B cell (primary cell): ENCODE data around the gene SASH1. TPM values are rescaled to one million over a fixed set of nuclear protein-coding genes. Genes with fewer than 3 reads are reported as not detected.

ENCODE experiments used
- ATAC-seq: fragments of 200-7000 bp; cut with Tn5 transposase; one replicate; pipeline ENCODE4 v1.10.0; 2021; ENCODE audit warnings: low read depth, mild to moderate bottlenecking, moderate number of reproducible peaks, moderate library complexity
- CTCF ChIA-PET: fragments of 350-600 bp; sonication (Branson Sonifier 250); formaldehyde crosslinking; loops from one replicate; lab custom pipeline; 2021; ENCODE audit warnings: antibody characterized with exemption, inconsistent platforms; lab: Charles Lee
- POLR2A ChIA-PET: fragments of 350-600 bp; sonication (Branson Sonifier 250); formaldehyde crosslinking; loops from one replicate; lab custom pipeline; 2021; ENCODE audit warnings: antibody characterized with exemption; lab: Charles Lee
- DNase-seq: peaks from one replicate; pipeline ENCODE4 v3.0.0; 2013
- H2AFZ ChIP-seq: 2 replicates; pipeline ENCODE4 v1.6.1; 2012; ENCODE audit warnings: mild to moderate bottlenecking, low read depth, low read length; ENCODE audit not compliant: insufficient read depth, poor library complexity, severe bottlenecking
- H3K27ac ChIP-seq, 2 donors: 1 replicate in 1 of 2; 2 replicates in 1 of 2; pipeline ENCODE4 v1.5.1; 2012 to 2013; ENCODE audit warnings: low read length in 2 of 2, mild to moderate bottlenecking in 2 of 2, moderate library complexity in 1 of 2
- H3K27me3 ChIP-seq, 4 experiments: fragments of 200-600 bp in 1 of 4; sonication (generic) in 1 of 4; replicated peaks in 1 of 4; 1 replicate in 2 of 4; 2 replicates in 2 of 4; pipeline versions ENCODE4 v1.6.1 to v1.7.0; 2013 to 2016; ENCODE audit warnings: low read length in 3 of 4, mild to moderate bottlenecking in 2 of 4, mixed read lengths in 1 of 4, moderate library complexity in 1 of 4; ENCODE audit not compliant: insufficient read depth in 4 of 4, control insufficient read depth in 3 of 4; ENCODE audit errors: control extremely low read depth in 1 of 4
- H3K36me3 ChIP-seq, 2 experiments: replicated peaks in 1 of 2; 1 replicate in 1 of 2; 2 replicates in 1 of 2; pipeline versions ENCODE4 v1.6.1 to v1.7.1; 2013; ENCODE audit warnings: low read length in 1 of 2; ENCODE audit not compliant: insufficient read depth in 2 of 2, control insufficient read depth in 1 of 2; ENCODE audit errors: control extremely low read depth in 1 of 2, extremely low read depth in 1 of 2
- H3K4me1 ChIP-seq, 2 donors: fragments of 200-600 bp in 1 of 2; sonication (generic) in 1 of 2; 1 replicate in 1 of 2; 2 replicates in 1 of 2; pipeline versions ENCODE4 v1.5.1 to v1.6.1; 2013 to 2017; ENCODE audit warnings: low read length in 2 of 2; ENCODE audit not compliant: control insufficient read depth in 2 of 2, insufficient read depth in 2 of 2
- H3K4me2 ChIP-seq: replicated peaks from 2 replicates; pipeline ENCODE3; 2012; ENCODE audit warnings: mild to moderate bottlenecking, low read depth, low read length; ENCODE audit not compliant: poor library complexity, severe bottlenecking
- H3K4me3 ChIP-seq, 5 experiments: fragments of 200-600 bp in 1 of 5; sonication (generic) in 1 of 5; 1 replicate in 3 of 5; 2 replicates in 2 of 5; pipeline versions ENCODE4 v1.5.1 to v1.7.0; 2011 to 2016; ENCODE audit warnings: low read length in 4 of 5, mild to moderate bottlenecking in 4 of 5, low read depth in 2 of 5, control low read depth in 1 of 5, moderate library complexity in 1 of 5; ENCODE audit not compliant: insufficient read depth in 1 of 5; ENCODE audit errors: control extremely low read depth in 1 of 5, extremely low read depth in 1 of 5
- H3K79me2 ChIP-seq: fragments of 200-600 bp; sonication (generic); one replicate; pipeline ENCODE4 v1.6.0; 2016; ENCODE audit warnings: low read length; ENCODE audit not compliant: control insufficient read depth, insufficient read depth
- H3K9ac ChIP-seq: fragments of 200-600 bp; sonication (generic); 2 replicates; pipeline ENCODE4 v1.6.1; 2017; ENCODE audit warnings: mild to moderate bottlenecking, low read length, moderate library complexity
- H3K9me3 ChIP-seq, 3 donors: one replicate each; pipeline versions ENCODE4 v1.6.1 to v1.7.1; 2013; ENCODE audit warnings: low read length in 2 of 3; ENCODE audit not compliant: control insufficient read depth in 2 of 3, insufficient read depth in 1 of 3; ENCODE audit errors: control extremely low read depth in 1 of 3
- H4K20me1 ChIP-seq: 2 replicates; pipeline ENCODE4 v1.6.0; 2012; ENCODE audit warnings: mild to moderate bottlenecking, low read length; ENCODE audit not compliant: insufficient read depth, control insufficient read depth, poor library complexity, severe bottlenecking
- H3K27ac Mint-ChIP-seq: one replicate; pipeline ENCODE4 v1.8.0; 2021; ENCODE audit warnings: mixed read lengths
- H3K27me3 Mint-ChIP-seq: one replicate; pipeline ENCODE4 v1.8.0; 2021; ENCODE audit warnings: mixed read lengths
- H3K4me1 Mint-ChIP-seq: one replicate; pipeline ENCODE4 v1.8.0; 2021; ENCODE audit warnings: mixed read lengths
- H3K4me3 Mint-ChIP-seq: one replicate; pipeline ENCODE4 v1.8.0; 2021; ENCODE audit warnings: mixed read lengths
- H3K9me3 Mint-ChIP-seq: one replicate; pipeline ENCODE4 v1.8.0; 2022; ENCODE audit warnings: mixed read lengths; ENCODE audit not compliant: insufficient read depth
- EZH2 ChIP-seq: IDR thresholded peaks from 2 replicates; pipeline ENCODE4 v1.6.1; 2012; ENCODE audit warnings: borderline replicate concordance, low read depth, mild to moderate bottlenecking, moderate library complexity, low read length; ENCODE audit not compliant: insufficient read depth, poor library complexity, severe bottlenecking
- WGBS: methylation state at CpG from one replicate; pipeline ENCODE4 v1.1.5; 2013; ENCODE audit warnings: missing lambda C conversion rate; ENCODE audit not compliant: insufficient coverage; 5-methylcytosine and 5-hydroxymethylcytosine counted together
- intact Hi-C: fragments of 100-400 bp; cut with micrococcal nuclease; formaldehyde crosslinking; loops from one replicate; pipeline ENCODE4 v1.10.0; 2022
- polyA plus RNA-seq: library from polyadenylated mRNA; depleted of rRNA; stranded (reverse); fragments of >200 nt; gene quantifications from 2 replicates; pipeline ENCODE4 v1.2.3, GENCODE V29; 2012
- total RNA-seq, 2 donors: library from RNA; stranded (reverse); fragments of 120-200 nt in 1 of 2; gene quantifications; 1 replicate in 1 of 2; 2 replicates in 1 of 2; pipeline versions ENCODE4 v1.2.3 to v1.2.4, GENCODE V29; 2013 to 2022
- TF ChIP-seq, protein P1 (sequence below): fragments of 200-600 bp; IDR thresholded peaks from one replicate; pipeline ENCODE4 v1.8.0; 2022; ENCODE audit warnings: antibody characterized with exemption, mild to moderate bottlenecking

Gene SASH1
- total and polyA plus RNA-seq, 2 donors (not counting 1 experiment from before 2014, with no cell fraction given) = 0.01 to 0.07 TPM

DNA sequence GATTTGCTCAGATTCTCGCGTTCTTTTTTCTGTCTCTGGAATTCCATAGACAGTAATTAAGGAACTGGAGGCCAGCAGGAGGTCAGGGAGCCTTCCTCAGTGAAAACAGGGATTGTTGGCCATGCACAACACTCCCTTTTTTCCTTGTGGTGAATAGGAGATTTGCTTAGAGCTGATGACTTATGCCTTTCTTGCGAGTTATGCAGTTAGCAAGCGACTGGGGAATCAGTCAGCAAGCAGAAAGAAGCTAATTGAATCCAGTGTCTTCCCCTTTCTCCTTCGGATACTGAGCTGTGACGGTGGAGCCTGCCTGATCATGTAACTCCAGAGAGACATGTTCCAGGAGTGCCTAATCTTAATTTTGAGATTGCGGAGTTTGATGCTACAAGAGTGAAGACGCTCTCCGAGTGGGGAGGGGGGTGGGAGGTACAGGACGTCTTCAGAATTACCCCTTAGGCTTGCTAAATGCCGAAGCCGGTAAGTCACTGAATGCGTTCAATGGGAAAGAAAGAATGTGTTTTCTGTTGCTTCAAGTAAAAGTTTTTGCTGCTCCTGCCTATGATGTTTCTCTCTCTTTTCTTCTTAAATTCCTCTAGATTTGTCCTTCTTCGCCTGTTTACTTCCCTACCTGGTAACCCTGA is 165.9 kb downstream of the SASH1 start:
- ATAC-seq = no peak
- no peak overlapping the region for H3K9ac ChIP-seq

More for the DNA sequence above, 165.9 kb downstream of the SASH1 start:
- no peak overlapping the region for H3K4me3 Mint-ChIP-seq
- H3K4me1 ChIP-seq = peaks cover 0 to 5% of the 10 kb centered on the region in 2 donors
- H3K27me3 ChIP-seq = peaks cover 0 to 22% (median 5%) of the 10 kb centered on the region in 4 experiments
- H3K9me3 Mint-ChIP-seq = no peaks in the 10 kb centered on the region
- WGBS = 83% methylated on average over 5 of the region's 14 CpGs
- no peaks in the 10 kb centered on the region for H3K36me3 ChIP-seq
- intact Hi-C loops = no loop called here
- ChIA-PET POLR2A (no interaction called here), CTCF (interaction anchor here (1.1 kb wide), 1 partner anchor 42 kb away, joined by 3 read pairs; no protein-coding TSS in a partner anchor)
- no peaks in the 10 kb centered on the region for H3K79me2 ChIP-seq
- no peaks in the 10 kb centered on the region for H3K9me3 ChIP-seq
- no peak overlapping the region for H2AFZ ChIP-seq
- H3K27ac Mint-ChIP-seq = no peak overlapping the region
- TF ChIP-seq EZH2 = no peak
- TF ChIP-seq, protein P1, sequence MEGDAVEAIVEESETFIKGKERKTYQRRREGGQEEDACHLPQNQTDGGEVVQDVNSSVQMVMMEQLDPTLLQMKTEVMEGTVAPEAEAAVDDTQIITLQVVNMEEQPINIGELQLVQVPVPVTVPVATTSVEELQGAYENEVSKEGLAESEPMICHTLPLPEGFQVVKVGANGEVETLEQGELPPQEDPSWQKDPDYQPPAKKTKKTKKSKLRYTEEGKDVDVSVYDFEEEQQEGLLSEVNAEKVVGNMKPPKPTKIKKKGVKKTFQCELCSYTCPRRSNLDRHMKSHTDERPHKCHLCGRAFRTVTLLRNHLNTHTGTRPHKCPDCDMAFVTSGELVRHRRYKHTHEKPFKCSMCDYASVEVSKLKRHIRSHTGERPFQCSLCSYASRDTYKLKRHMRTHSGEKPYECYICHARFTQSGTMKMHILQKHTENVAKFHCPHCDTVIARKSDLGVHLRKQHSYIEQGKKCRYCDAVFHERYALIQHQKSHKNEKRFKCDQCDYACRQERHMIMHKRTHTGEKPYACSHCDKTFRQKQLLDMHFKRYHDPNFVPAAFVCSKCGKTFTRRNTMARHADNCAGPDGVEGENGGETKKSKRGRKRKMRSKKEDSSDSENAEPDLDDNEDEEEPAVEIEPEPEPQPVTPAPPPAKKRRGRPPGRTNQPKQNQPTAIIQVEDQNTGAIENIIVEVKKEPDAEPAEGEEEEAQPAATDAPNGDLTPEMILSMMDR = no peak
- H3K4me1 Mint-ChIP-seq = peaks cover 5% of the 10 kb centered on the region
- DNase-seq = no peak
- no peak overlapping the region for H3K27ac ChIP-seq
- no peak overlapping the region for H3K4me2 ChIP-seq
- no peak overlapping the region for H3K4me3 ChIP-seq
- peaks cover 39% of the 10 kb centered on the region for H3K27me3 Mint-ChIP-seq
- no peaks in the 10 kb centered on the region for H4K20me1 ChIP-seq
